ENCODE results near the gene C20orf202.

C20orf202 gene

DNA sequence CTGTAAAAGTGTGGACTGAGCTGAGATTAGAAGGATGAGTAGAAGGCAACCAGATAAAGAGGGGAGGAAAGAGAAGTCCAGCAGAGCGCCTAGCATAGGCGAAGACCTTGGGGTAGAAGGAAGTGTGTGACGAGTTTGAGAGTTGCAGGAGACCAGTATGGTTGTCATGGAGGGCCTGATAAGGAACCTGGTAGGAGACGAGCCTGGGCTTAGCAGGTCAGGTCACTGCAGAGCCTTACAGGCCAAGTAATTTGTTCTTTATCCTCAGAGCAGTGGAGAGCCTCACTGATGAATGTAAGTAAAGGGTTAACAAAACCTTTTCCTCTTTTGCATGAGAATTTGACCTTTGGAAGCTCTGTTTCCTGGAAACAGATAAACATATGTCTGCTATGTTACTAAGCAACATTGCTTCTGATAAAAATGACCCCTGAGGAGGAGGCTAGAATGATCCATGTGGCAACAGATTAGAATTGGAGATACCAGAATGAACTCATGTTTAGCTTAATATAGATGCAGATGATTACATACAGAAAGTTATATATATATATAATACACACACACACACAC, 15.6 kb upstream of the C20orf202 start:
- ChIA-PET POLR2A (interaction anchor here (0.6 kb wide), 1 partner anchor 358 kb away, joined by 8 read pairs; no protein-coding TSS in a partner anchor), CTCF (interaction anchor here (0.5 to 3.4 kb wide), 7 partner anchors 25 to 451 kb away, joined by 3 to 21 read pairs (median 6); no protein-coding TSS in a partner anchor)
- Histone ChIP-seq H3K36me3 (ENCODE audit: control insufficient read depth in 2 of 2, insufficient read depth in 1 of 2, low read length in 2 of 2) (no peaks in the 10 kb centered on the region), H3K4me1 (ENCODE audit: control insufficient read depth, insufficient read depth, low read length) (no peaks in the 10 kb centered on the region), H3K4me3 (ENCODE audit: low read depth, low read length) (no peak overlapping the region), H3K27ac (ENCODE audit: extremely low read depth, low read depth, low read length) (no peak overlapping the region), H3K9me3 (ENCODE audit: control insufficient read depth, insufficient read depth, low read depth, low read length) (no peaks in the 10 kb centered on the region)
- TF ChIP-seq SP2 (tag by site-specific recombination; IDR thresholded peaks at IDR 0.05) (no peak), TRIM28 (IDR thresholded peaks at IDR 0.05; ENCODE audit: borderline replicate concordance, low read length) (no peak), ZNF530 (tag by site-specific recombination; IDR thresholded peaks at IDR 0.05; ENCODE audit: low read depth) (no peak), ZNF473 (tag by site-specific recombination; IDR thresholded peaks at IDR 0.05) (no peak), ZNF311 (tag by site-specific recombination; IDR thresholded peaks at IDR 0.05; ENCODE audit: borderline replicate concordance) (no peak), ZNF571 (tag by site-specific recombination; IDR thresholded peaks at IDR 0.05) (no peak), ZNF658 (tag by site-specific recombination; IDR thresholded peaks at IDR 0.05) (no peak)
- TF ChIP-seq, protein P1, sequence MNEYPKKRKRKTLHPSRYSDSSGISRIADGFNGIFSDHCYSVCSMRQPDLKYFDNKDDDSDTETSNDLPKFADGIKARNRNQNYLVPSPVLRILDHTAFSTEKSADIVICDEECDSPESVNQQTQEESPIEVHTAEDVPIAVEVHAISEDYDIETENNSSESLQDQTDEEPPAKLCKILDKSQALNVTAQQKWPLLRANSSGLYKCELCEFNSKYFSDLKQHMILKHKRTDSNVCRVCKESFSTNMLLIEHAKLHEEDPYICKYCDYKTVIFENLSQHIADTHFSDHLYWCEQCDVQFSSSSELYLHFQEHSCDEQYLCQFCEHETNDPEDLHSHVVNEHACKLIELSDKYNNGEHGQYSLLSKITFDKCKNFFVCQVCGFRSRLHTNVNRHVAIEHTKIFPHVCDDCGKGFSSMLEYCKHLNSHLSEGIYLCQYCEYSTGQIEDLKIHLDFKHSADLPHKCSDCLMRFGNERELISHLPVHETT (tag by site-specific recombination; IDR thresholded peaks at IDR 0.05): no peak
- TF ChIP-seq, protein P2, sequence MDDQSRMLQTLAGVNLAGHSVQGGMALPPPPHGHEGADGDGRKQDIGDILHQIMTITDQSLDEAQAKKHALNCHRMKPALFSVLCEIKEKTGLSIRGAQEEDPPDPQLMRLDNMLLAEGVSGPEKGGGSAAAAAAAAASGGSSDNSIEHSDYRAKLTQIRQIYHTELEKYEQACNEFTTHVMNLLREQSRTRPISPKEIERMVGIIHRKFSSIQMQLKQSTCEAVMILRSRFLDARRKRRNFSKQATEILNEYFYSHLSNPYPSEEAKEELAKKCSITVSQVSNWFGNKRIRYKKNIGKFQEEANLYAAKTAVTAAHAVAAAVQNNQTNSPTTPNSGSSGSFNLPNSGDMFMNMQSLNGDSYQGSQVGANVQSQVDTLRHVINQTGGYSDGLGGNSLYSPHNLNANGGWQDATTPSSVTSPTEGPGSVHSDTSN (CRISPR knock-in tag; IDR thresholded peaks at IDR 0.05): no peak

DNA sequence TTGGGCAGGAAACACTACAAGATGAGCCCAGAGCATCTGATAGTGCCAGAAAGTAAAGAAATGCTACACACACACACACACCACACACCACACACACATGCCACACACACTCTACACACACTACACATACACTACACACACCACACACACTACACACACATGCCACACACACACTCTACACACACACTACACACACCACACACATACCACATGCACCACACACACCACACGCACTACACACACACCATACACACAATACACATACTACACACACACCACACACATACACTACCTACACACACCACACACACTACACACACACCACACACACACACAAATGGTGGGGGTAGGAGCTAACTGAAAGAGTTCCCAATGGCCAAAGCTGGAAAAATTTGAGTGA, 14.9 kb upstream of the C20orf202 start:
- no peaks in the 10 kb centered on the region for H3K4me1 ChIP-seq (ENCODE audit: control insufficient read depth, insufficient read depth, low read length)
- H3K9me3 ChIP-seq (ENCODE audit: control insufficient read depth, insufficient read depth, low read depth, low read length): no peaks in the 10 kb centered on the region
- CTCF ChIA-PET: interaction anchor here (0.6 to 3.4 kb wide), 2 partner anchors 24 to 130 kb away, joined by 3 to 21 read pairs; no protein-coding TSS in a partner anchor
- POLR2A ChIA-PET: interaction anchor here (0.6 kb wide), 1 partner anchor 358 kb away, joined by 8 read pairs; no protein-coding TSS in a partner anchor
- TF ChIP-seq ZNF114 (tag by site-specific recombination; IDR thresholded peaks at IDR 0.05) (peak; percentile 80; the same call in 1 of the 2 replicates), SALL2 (tag by site-specific recombination; IDR thresholded peaks at IDR 0.05; ENCODE audit: borderline replicate concordance) (0 out of 2 replicates have a peak, but pooled peaks have one; percentile 48), SCRT1 (tag by site-specific recombination; IDR thresholded peaks at IDR 0.05; ENCODE audit: borderline replicate concordance) (no peak; the same call in 1 of the 2 replicates), ZNF19 (tag by site-specific recombination; IDR thresholded peaks at IDR 0.05; ENCODE audit: low read depth) (no peak), ZNF112 (tag by site-specific recombination; IDR thresholded peaks at IDR 0.05) (no peak), ZNF621 (tag by site-specific recombination; IDR thresholded peaks at IDR 0.05) (0 out of 2 replicates have a peak, but pooled peaks have one; percentile 22), ZNF274 (IDR thresholded peaks at IDR 0.05; ENCODE audit: low read length) (no peak), ZNF274 (tag by site-specific recombination; IDR thresholded peaks at IDR 0.05; ENCODE audit: borderline replicate concordance) (no peak), ZNF292 (tag by site-specific recombination; IDR thresholded peaks at IDR 0.05; ENCODE audit: borderline replicate concordance, low read depth) (no peak), ZNF548 (tag by site-specific recombination; IDR thresholded peaks at IDR 0.05) (no peak)
- TF ChIP-seq, protein P3, sequence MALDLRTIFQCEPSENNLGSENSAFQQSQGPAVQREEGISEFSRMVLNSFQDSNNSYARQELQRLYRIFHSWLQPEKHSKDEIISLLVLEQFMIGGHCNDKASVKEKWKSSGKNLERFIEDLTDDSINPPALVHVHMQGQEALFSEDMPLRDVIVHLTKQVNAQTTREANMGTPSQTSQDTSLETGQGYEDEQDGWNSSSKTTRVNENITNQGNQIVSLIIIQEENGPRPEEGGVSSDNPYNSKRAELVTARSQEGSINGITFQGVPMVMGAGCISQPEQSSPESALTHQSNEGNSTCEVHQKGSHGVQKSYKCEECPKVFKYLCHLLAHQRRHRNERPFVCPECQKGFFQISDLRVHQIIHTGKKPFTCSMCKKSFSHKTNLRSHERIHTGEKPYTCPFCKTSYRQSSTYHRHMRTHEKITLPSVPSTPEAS (tag by site-specific recombination; IDR thresholded peaks at IDR 0.05): peak; percentile 91
- TF ChIP-seq, protein P4, sequence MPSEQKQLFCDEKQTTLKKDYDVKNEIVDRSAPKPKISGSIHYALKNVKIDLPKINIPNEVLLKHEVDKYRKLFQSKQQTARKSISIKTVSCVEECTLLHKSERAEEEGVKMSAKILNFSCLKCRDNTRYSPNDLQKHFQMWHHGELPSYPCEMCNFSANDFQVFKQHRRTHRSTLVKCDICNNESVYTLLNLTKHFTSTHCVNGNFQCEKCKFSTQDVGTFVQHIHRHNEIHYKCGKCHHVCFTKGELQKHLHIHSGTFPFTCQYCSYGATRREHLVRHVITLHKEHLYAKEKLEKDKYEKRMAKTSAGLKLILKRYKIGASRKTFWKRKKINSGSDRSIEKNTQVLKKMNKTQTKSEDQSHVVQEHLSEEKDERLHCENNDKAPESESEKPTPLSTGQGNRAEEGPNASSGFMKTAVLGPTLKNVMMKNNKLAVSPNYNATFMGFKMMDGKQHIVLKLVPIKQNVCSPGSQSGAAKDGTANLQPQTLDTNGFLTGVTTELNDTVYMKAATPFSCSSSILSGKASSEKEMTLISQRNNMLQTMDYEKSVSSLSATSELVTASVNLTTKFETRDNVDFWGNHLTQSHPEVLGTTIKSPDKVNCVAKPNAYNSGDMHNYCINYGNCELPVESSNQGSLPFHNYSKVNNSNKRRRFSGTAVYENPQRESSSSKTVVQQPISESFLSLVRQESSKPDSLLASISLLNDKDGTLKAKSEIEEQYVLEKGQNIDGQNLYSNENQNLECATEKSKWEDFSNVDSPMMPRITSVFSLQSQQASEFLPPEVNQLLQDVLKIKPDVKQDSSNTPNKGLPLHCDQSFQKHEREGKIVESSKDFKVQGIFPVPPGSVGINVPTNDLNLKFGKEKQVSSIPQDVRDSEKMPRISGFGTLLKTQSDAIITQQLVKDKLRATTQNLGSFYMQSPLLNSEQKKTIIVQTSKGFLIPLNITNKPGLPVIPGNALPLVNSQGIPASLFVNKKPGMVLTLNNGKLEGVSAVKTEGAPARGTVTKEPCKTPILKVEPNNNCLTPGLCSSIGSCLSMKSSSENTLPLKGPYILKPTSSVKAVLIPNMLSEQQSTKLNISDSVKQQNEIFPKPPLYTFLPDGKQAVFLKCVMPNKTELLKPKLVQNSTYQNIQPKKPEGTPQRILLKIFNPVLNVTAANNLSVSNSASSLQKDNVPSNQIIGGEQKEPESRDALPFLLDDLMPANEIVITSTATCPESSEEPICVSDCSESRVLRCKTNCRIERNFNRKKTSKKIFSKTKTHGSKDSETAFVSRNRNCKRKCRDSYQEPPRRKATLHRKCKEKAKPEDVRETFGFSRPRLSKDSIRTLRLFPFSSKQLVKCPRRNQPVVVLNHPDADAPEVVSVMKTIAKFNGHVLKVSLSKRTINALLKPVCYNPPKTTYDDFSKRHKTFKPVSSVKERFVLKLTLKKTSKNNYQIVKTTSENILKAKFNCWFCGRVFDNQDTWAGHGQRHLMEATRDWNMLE (tag by site-specific recombination; conservative IDR thresholded peaks at IDR 0.05; ENCODE audit: low read depth): no peak
- TF ChIP-seq, protein P5, sequence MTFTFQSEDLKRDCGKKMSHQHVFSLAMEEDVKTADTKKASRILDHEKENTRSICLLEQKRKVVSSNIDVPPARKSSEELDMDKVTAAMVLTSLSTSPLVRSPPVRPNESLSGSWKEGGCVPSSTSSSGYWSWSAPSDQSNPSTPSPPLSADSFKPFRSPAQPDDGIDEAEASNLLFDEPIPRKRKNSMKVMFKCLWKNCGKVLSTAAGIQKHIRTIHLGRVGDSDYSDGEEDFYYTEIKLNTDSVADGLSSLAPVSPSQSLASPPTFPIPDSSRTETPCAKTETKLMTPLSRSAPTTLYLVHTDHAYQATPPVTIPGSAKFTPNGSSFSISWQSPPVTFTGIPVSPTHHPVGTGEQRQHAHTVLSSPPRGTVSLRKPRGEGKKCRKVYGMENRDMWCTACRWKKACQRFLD (tag by site-specific recombination; IDR thresholded peaks at IDR 0.05): 0 out of 2 replicates have a peak, but pooled peaks have one; percentile 11
- no peak overlapping the region for H3K27ac ChIP-seq (ENCODE audit: extremely low read depth, low read depth, low read length)
- H3K4me3 ChIP-seq (ENCODE audit: low read depth, low read length): no peak overlapping the region
- no peaks in the 10 kb centered on the region for H3K36me3 ChIP-seq (ENCODE audit: control insufficient read depth in 2 of 2, insufficient read depth in 1 of 2, low read length in 2 of 2)

Measured in HEK293 (cell line).